Gastrocnemius medialis (tissue), 4 donors: ENCODE measurements around the gene FAM200B. TPM values are rescaled to one million over a fixed set of nuclear protein-coding genes. Genes with fewer than 3 reads are reported as not detected.

Experiments
- ATAC-seq, 2 donors: fragments of 150-250 bp; one replicate each; pipeline ENCODE4 v1.9.1; 2016
- DNase-seq, 2 donors: peaks; one replicate each; pipeline ENCODE4 v3.0.0-alpha.2; 2019
- H3K27ac ChIP-seq, 4 donors: fragments of 200-600 bp; sonication (generic); 1 replicate in 1 of 4; 2 replicates in 3 of 4; pipeline ENCODE4 v1.5.1; 2016 to 2018; ENCODE audit warnings: mild to moderate bottlenecking in 2 of 4, moderate library complexity in 1 of 4
- H3K27me3 ChIP-seq, 3 donors: fragments of 200-600 bp; sonication (generic) in 2 of 3; 1 replicate in 1 of 3; 2 replicates in 2 of 3; pipeline versions ENCODE4 v1.5.1 to v1.6.0; 2016 to 2019; ENCODE audit warnings: mild to moderate bottlenecking in 1 of 3, moderate library complexity in 1 of 3
- H3K36me3 ChIP-seq, 2 donors: fragments of 200-600 bp; sonication (generic) in 1 of 2; one replicate each; pipeline ENCODE4 v1.5.1; 2017 to 2018
- H3K4me1 ChIP-seq, 2 donors: fragments of 200-600 bp; sonication (generic) in 1 of 2; one replicate each; pipeline ENCODE4 v1.5.1; 2016 to 2017; ENCODE audit warnings: mild to moderate bottlenecking in 2 of 2
- H3K4me3 ChIP-seq, 4 donors: fragments of 200-600 bp; sonication (generic) in 3 of 4; 1 replicate in 1 of 4; 2 replicates in 3 of 4; pipeline ENCODE4 v1.5.1; 2016 to 2019; ENCODE audit warnings: mild to moderate bottlenecking in 2 of 4
- H3K9me3 ChIP-seq, 3 donors: fragments of 200-600 bp; sonication (generic) in 2 of 3; 1 replicate in 1 of 3; 2 replicates in 2 of 3; pipeline ENCODE4 v1.5.1; 2016 to 2019
- POLR2A ChIP-seq, 2 donors: fragments of 450-650 bp; IDR thresholded peaks; one replicate each; pipeline ENCODE4 v1.6.1; 2017; ENCODE audit warnings: antibody characterized with exemption in 2 of 2, mild to moderate bottlenecking in 2 of 2, moderate library complexity in 2 of 2
- in situ Hi-C, 4 donors: fragments of 200-750 bp; cut with MboI; loops; one replicate each; pipeline versions ENCODE4 v1.15.0 to v1.8.0; 2017; ENCODE audit warnings: low sequenced_read_pairs in 4 of 4
- intact Hi-C: fragments of 100-400 bp; cut with DNase I; formaldehyde crosslinking; loops from one replicate; pipeline ENCODE4 v1.15.1; 2023; ENCODE audit warnings: low total_unique reads
- total RNA-seq, 4 donors: library from RNA; depleted of rRNA; stranded (reverse); fragments of >200 nt; gene quantifications; one replicate each; pipeline versions ENCODE4 v1.1.0 to v1.2.3, GENCODE V29; 2016
- TF ChIP-seq, protein P1 (sequence below), 5 experiments: fragments of 450-650 bp in 3 of 5; fragments of 200-600 bp in 2 of 5; sonication (generic) in 2 of 5; IDR thresholded peaks in 4 of 5; conservative IDR thresholded peaks in 1 of 5; 1 replicate in 4 of 5; 2 replicates in 1 of 5; pipeline ENCODE4 v1.5.1; 2016 to 2019; ENCODE audit warnings: antibody characterized with exemption in 5 of 5, mild to moderate bottlenecking in 3 of 5, moderate library complexity in 3 of 5

FAM200B gene
- total RNA-seq, 4 donors from 2014 or later = 16.5 to 33.3 (median 21.1) TPM

DNA sequence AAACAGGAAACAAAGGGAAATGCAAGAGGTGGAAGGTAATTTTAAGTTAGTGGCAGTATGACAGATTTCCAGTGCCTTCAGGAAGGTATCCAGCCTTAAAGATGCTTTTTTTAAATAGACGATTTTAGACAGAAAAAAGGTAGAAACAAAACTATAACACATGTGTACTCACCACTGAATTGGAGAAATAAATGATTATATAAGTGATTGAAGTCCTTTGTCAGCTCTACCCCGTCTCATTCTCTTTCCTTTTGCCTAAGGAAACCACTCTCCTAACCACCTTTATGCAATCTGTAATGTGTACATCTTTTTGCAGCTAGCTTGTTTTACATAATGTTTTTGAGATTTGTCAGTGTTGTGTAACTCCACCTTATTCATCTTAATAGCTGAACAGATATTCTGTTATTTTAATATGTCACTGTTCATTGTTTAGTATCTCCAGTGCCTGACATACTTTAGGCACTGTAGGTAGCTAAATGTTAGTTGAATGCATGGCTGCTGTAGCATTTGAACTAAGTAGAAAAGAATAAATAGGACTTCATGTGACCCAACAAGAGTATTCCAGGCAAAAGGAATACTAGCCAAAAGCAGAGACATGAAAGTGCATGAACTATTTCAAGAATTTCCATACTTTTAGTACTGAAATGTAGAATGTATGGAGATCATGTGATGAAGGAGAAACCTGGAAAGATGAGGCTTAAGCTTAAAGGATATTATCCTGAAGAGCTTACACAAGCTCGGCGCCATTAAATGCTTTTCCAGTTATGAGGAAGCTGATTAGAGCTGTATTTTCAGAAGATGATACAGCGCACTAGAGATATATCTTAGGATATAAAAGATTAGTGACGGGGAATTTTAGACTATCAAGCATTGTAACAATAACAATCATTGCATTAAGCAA, 865 bp downstream of the FAM200B start:
- ATAC-seq = no peak
- no peak for DNase-seq
- no peaks in the 10 kb centered on the region for H3K9me3 ChIP-seq
- intact Hi-C loops (no loop called here), in situ Hi-C loops (no loop called here)
- peak overlapping the region; percentile 82 to 89 (median 84) for H3K27ac ChIP-seq
- peaks cover 9 to 15% of the 10 kb centered on the region in 2 donors for H3K4me1 ChIP-seq
- H3K27me3 ChIP-seq = no peaks in the 10 kb centered on the region
- TF ChIP-seq, protein P1, sequence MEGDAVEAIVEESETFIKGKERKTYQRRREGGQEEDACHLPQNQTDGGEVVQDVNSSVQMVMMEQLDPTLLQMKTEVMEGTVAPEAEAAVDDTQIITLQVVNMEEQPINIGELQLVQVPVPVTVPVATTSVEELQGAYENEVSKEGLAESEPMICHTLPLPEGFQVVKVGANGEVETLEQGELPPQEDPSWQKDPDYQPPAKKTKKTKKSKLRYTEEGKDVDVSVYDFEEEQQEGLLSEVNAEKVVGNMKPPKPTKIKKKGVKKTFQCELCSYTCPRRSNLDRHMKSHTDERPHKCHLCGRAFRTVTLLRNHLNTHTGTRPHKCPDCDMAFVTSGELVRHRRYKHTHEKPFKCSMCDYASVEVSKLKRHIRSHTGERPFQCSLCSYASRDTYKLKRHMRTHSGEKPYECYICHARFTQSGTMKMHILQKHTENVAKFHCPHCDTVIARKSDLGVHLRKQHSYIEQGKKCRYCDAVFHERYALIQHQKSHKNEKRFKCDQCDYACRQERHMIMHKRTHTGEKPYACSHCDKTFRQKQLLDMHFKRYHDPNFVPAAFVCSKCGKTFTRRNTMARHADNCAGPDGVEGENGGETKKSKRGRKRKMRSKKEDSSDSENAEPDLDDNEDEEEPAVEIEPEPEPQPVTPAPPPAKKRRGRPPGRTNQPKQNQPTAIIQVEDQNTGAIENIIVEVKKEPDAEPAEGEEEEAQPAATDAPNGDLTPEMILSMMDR (IDR thresholded peaks at IDR 0.05 in 4 of 5, conservative IDR thresholded peaks at IDR 0.05 in 1 of 5) = no peak
- TF ChIP-seq POLR2A (IDR thresholded peaks at IDR 0.05) = no peak
- H3K36me3 ChIP-seq = peaks cover 0 to 8% of the 10 kb centered on the region in 2 donors
- H3K4me3 ChIP-seq = peak overlapping the region; percentile 82 to 94 (median 86)

DNA sequence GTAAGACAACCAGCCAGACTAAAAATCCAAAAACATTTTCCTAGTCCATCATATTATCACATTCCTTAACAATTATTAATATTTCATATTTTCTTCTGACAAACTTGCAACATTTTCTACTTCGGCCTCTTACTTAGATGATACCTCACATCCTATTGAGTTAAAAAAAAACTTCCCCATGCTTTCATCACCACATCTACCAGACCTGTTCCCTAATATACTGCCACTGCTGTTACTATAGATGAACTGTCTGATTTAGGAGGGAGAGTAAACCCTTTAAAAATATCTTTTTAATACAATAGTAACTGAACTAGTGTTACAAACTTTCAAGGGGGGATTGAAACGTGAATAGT, 1.5 kb downstream of the FAM200B start:
- peaks cover 0 to 11% of the 10 kb centered on the region in 2 donors for H3K36me3 ChIP-seq
- no peak overlapping the region for H3K4me3 ChIP-seq
- in situ Hi-C loops (no loop called here), intact Hi-C loops (no loop called here)
- H3K4me1 ChIP-seq = peaks cover 9 to 15% of the 10 kb centered on the region in 2 donors
- peak overlapping the region in 1 of 4 donors; percentile 82 for H3K27ac ChIP-seq
- H3K9me3 ChIP-seq = no peaks in the 10 kb centered on the region
- H3K27me3 ChIP-seq = no peaks in the 10 kb centered on the region
- TF ChIP-seq, protein P1 (IDR thresholded peaks at IDR 0.05 in 4 of 5, conservative IDR thresholded peaks at IDR 0.05 in 1 of 5) = no peak
- no peak for TF ChIP-seq POLR2A (IDR thresholded peaks at IDR 0.05)
- ATAC-seq (no peak), DNase-seq (no peak)

DNA sequence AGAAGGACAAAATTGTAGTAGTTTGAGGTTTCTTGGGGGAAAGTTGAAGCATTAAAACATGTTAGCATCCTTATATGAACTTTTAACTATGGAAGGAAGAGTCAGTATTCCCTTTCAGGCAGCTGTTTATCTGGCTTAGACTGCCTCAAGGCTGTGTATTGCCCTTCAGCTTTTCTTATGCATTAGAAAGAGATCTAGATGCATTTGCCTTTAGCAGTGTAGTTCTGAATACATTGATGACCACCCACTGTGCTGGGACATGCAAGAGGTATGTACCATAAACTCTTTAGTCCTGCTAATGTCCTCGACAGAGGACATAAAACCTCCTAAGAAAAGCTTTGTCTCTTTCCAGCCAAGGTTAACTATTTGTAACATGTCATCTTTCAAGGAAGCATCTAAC, 2.9 kb downstream of the FAM200B start:
- intact Hi-C loops = no loop called here
- Histone ChIP-seq H3K4me1 (peaks cover 9 to 15% of the 10 kb centered on the region in 2 donors), H3K4me3 (no peak overlapping the region), H3K27me3 (no peaks in the 10 kb centered on the region), H3K36me3 (peaks cover 0 to 11% of the 10 kb centered on the region in 2 donors), H3K27ac (no peak overlapping the region), H3K9me3 (no peaks in the 10 kb centered on the region)
- TF ChIP-seq, protein P1 (IDR thresholded peaks at IDR 0.05 in 4 of 5, conservative IDR thresholded peaks at IDR 0.05 in 1 of 5) = no peak
- no peak for TF ChIP-seq POLR2A (IDR thresholded peaks at IDR 0.05)
- in situ Hi-C loops = no loop called here
- ATAC-seq (no peak), DNase-seq (no peak)

DNA sequence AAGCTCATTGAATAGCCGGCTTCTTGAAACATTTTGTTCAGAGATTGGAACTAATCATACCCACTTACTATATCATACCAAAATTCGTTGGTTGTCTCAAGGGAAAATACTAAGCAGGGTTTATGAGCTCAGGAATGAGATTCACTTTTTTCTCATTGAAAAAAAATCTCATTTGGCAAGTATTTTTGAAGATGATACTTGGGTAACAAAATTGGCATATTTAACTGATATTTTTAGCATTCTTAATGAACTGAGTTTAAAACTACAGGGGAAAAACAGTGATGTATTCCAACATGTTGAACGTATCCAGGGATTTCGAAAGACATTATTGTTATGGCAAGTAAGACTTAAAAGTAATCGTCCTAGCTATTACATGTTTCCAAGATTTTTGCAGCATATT, 6.4 kb downstream of the FAM200B start:
- no peaks in the 10 kb centered on the region for H3K27me3 ChIP-seq
- in situ Hi-C loops (no loop called here), intact Hi-C loops (no loop called here)
- H3K4me1 ChIP-seq = peaks cover 0 to 2% of the 10 kb centered on the region in 2 donors
- ATAC-seq = no peak
- no peak overlapping the region for H3K4me3 ChIP-seq
- no peak overlapping the region for H3K27ac ChIP-seq
- TF ChIP-seq, protein P1 (IDR thresholded peaks at IDR 0.05 in 4 of 5, conservative IDR thresholded peaks at IDR 0.05 in 1 of 5) = no peak
- TF ChIP-seq POLR2A (IDR thresholded peaks at IDR 0.05) = no peak
- H3K9me3 ChIP-seq = no peaks in the 10 kb centered on the region
- peaks cover 0 to 11% of the 10 kb centered on the region in 2 donors for H3K36me3 ChIP-seq
- DNase-seq = no peak
